ENCODE results near the gene UCP2.
"Not testable (repeated sequence)": the region's sequence is repeated elsewhere in the genome, so short reads cannot be mapped to it uniquely, and the experiment has no call there.

Gene UCP2

GRCh38 chr11:73939096-73939495, 43.5 kb downstream of the UCP2 start:
- no peak for DNase-seq

- not testable (repeated sequence) for DNase-seq
These were observed 46.6 kb downstream of the UCP2 start for GRCh38 chr11:73936047-73936446.

GRCh38 chr11:73932781-73933180, 49.9 kb downstream of the UCP2 start:
- DNase-seq = no peak

DNA sequence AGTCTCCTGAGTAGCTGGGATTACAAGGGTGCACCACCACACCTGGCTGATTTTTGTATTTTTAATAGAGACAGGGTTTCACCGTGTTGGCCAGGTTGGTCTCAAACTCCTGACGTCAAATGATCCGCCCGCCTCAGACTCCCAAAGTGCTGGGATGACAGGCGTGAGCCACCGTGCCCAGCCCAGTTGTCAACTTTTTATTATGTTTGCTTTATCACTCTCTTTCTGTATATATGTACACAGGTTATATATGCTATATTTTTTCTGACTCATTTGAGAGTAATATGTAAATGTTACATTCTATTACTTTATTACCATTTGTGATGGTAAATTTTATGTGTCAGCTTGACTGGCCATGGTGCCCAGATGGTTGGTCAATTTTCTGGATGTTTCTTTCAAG, 50.7 kb downstream of the UCP2 start:
- no peak for DNase-seq

- peak; percentile 27 for DNase-seq
These were observed 51.5 kb downstream of the UCP2 start for GRCh38 chr11:73931039-73931645.

- no peak for DNase-seq
These were observed 53.3 kb downstream of the UCP2 start for GRCh38 chr11:73929388-73929787.

Measured in NCI-H510A treated with DMSO at 0.1 percent for 48 hours (cell line).